C4-2B (cell line): ENCODE data around the gene MROH2A.

Source experiments
- H3K27ac ChIP-seq: fragments of 450-650 bp; 2 replicates; pipeline ENCODE4 v1.5.1; 2017
- CTCF ChIP-seq: fragments of 450-650 bp; conservative IDR thresholded peaks from 2 replicates; pipeline ENCODE4 v1.5.1; 2017; ENCODE audit warnings: mild to moderate bottlenecking
- ZFX ChIP-seq: fragments of 450-650 bp; IDR thresholded peaks from 2 replicates; pipeline ENCODE4 v1.6.1; 2017

The MROH2A gene

GRCh38 chr2:233791151-233791882, 13.2 kb downstream of the MROH2A start:
- H3K27ac ChIP-seq, result no peak overlapping the region
- no peak for TF ChIP-seq CTCF
- TF ChIP-seq ZFX, result no peak

- TF ChIP-seq CTCF, result no peak
- TF ChIP-seq ZFX, result no peak
- no peak overlapping the region for H3K27ac ChIP-seq
Measured at GRCh38 chr2:233791883-233792329, 13.8 kb downstream of the MROH2A start.

GRCh38 chr2:233792720-233793119, 14.6 kb downstream of the MROH2A start:
- TF ChIP-seq CTCF, result no peak
- no peak for TF ChIP-seq ZFX
- H3K27ac ChIP-seq, result no peak overlapping the region

GRCh38 chr2:233793465-233794127, 15.5 kb downstream of the MROH2A start:
- no peak for TF ChIP-seq ZFX
- no peak for TF ChIP-seq CTCF
- no peak overlapping the region for H3K27ac ChIP-seq

GRCh38 chr2:233794128-233794658, 16.1 kb downstream of the MROH2A start:
- TF ChIP-seq CTCF, result no peak
- TF ChIP-seq ZFX, result no peak
- H3K27ac ChIP-seq, result no peak overlapping the region

- no peak for TF ChIP-seq CTCF
- no peak for TF ChIP-seq ZFX
- H3K27ac ChIP-seq, result no peak overlapping the region
Measured at GRCh38 chr2:233795735-233796171, 17.6 kb downstream of the MROH2A start.

GRCh38 chr2:233796254-233796653, 18.1 kb downstream of the MROH2A start:
- TF ChIP-seq CTCF (no peak), ZFX (no peak)
- no peak overlapping the region for H3K27ac ChIP-seq
